Stimulated activated CD4-positive, alpha-beta T cell treated with anti-CD3 and anti-CD28 coated beads, Interleukin-4, amount 100 ng/mL, for 24 hours (primary cell): ENCODE measurements around the gene CACNA1D.

Experiments
- DNase-seq: peaks from one replicate; pipeline ENCODE4 v3.0.0-alpha.2; 2020

Gene CACNA1D

GRCh38 chr3:53835257-53835656, 340.8 kb downstream of the CACNA1D start:
- DNase-seq = no peak

DNA sequence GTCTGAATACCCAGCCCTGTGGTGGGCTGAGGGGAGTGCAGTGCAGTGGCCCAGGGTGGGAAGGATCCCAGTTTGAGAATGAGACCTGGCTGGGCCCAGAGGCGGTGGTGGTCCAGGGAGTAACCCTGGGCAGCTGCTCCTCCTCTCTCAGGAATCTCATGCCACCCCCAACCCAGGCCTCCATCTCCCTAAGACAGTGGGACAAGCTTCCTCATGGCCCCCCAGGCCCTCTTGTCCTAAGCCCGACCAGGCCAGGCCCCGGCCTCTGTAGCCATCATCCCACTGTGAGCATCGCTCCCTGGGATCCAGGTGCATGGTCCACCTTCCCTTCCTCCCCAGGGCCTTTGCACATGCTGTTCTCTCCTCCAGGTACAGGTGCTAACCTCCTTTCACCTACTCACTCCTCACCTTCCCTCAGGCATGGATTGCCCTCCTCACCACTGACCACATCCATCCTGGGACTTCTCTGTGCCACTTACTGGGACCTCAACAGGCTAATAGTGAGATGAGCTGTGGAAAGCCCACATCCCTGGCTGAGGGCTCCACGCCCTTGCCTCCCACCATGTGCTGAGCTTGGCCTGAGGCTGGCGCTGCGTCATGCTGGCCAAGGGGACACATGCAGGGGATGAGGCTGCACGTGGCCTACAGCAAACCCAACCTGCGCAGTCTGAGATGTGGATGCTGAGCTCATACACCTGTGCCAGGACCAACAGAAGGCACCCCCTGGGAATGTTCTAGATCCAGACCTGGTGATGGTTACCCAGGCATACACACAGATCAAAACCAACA, 341.9 kb downstream of the CACNA1D start:
- DNase-seq = no peak

- no peak for DNase-seq
These were observed 342.9 kb downstream of the CACNA1D start for GRCh38 chr3:53837331-53837730.

DNA sequence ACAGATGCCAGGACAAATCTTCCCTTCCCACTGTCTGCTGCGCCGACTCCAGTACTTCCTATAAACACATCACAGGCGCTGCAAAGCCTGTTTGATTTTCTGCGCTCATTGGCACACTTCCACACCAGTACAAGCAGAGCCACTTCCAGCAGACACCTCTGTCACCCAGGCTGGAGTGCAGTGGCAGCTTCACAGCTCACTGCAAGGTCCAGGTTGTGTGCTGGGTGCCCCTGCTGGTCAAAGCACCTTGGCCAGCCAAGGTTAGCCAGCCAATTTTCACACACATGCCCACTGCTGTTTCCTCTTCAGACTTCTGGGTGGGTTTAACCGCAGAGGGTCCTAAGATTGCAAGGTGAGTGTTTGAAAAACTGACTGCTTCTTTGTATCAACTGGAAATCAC, 346.9 kb downstream of the CACNA1D start:
- DNase-seq = no peak

- no peak for DNase-seq
These were observed 348.2 kb downstream of the CACNA1D start for GRCh38 chr3:53842436-53843194.

DNA sequence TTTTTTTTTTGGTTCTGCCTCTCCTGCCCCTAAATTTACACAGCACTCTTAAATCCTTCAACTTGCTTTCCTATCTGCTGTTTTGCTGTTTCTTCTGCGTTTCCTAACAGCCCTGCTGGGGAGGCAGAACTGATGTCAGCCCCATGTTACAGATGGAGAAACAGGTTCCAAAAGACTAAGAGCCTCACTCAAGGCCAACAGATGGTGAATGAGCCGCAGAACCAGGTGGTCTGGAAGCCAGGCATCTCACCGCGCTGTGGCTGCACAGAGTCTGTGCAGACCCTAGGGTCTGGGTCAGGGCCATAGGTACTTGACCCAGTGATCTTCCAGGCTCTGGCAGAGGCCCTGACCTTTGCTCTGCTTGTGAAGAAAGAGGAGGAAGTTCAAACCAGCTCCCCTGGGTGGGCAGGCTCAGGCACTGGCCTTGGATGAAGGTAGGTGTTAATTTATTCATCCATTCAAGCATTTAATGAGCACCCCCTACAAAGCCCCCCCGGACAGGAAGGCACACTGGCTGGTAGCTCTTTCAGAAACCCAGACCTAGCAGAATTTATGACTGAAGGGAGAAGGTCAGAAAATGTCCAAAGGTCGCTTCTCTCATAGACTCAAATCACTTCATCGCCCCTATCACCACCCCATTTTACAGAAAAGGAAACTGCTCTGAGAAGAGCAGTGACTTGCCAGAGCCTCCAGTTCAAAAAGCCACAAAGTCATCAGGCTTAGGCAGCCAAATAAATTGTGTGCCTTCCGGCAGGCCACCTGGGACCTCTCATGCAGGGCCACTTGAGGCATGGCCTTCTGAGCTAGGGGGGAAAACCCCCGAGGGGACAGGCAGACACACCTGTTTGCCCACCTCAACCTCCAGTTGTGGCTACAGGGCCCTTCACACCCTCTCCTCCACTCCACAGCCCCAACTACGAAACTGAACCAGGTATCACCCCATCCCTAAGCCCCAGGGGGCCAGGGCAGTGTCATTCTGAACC, 349.1 kb downstream of the CACNA1D start:
- no peak for DNase-seq

GRCh38 chr3:53844262-53845102, 350.1 kb downstream of the CACNA1D start:
- DNase-seq = no peak

- DNase-seq = no peak
These were observed 350.9 kb downstream of the CACNA1D start for GRCh38 chr3:53845103-53845880.

DNA sequence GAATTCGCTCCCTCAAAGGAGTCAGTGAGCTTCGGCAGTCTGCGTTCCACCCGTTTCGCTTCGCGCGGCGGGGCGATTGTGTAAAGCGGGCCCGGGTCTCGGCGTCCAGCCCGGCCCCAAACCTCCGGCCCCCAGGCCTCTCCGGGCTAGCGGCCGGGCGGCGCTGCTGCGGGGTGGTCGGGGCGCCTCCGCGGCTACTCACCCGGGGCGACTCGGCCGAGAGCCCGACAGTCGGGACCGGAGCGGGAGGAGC, 351.4 kb downstream of the CACNA1D start:
- DNase-seq = no peak

DNA sequence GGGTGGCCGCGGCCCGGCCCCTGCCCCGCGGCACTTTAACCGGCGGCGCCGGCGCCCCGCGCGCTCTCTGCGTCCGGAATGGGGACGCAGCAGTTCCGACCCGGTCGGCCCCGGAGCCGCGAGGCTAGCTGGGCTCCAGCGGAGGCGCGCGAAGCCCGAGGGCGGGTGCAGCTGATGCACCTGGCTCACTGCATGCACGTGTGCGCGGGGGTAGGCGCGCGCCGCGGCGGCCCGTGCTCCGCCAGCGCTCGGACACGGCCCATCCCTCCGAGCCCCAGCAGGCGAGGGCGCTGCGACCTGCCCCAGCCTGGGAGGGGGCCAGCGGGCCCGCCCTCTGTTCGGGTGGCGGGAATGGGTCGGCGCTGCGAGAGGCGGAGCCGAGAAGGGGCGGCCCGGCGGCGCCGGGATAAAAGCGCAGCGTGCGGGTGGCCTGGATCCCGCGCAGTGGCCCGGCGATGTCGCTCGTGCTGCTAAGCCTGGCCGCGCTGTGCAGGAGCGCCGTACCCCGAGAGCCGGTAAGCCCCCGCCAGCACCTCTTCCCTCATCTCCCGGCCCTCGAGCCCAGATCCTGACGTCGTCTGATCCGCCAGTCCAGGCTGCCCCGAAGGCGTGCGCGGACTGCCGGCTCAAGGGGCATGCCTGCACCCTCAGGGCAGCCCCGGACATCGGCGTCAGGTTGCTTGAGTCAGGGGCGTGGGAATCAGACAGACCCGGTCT, 351.9 kb downstream of the CACNA1D start, which contains the start of the genes CHDH and IL17RB:
Gene CHDH (minus strand): TSS at position 286 of the 717 bp plus-strand sequence. CDS start 22,411 bp downstream, outside the sequence.
Gene IL17RB (plus strand): TSS at position 435 of the 717 bp plus-strand sequence. CDS start 21 bp downstream, at position 456.
- no peak for DNase-seq

GRCh38 chr3:53846851-53847155, 352.4 kb downstream of the CACNA1D start:
- DNase-seq = no peak

DNA sequence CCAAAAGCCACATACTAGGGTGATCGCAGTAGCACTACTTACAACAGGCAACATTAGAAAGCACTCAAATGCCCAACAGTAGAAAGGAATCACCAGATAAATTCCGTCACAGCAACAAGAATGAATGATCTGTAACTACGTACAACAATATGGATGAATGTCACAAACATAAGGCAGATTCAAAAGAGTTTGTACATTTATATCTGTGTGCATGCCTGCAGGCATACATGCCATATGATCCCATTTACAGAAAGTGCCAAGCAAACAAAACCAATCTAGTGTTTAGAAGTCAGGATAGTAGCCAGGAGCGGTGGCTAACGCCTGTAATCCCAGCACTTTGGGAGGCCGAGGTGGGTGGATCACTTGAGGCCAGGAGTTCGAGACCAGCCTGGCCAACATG, 355.5 kb downstream of the CACNA1D start:
- no peak for DNase-seq

DNA sequence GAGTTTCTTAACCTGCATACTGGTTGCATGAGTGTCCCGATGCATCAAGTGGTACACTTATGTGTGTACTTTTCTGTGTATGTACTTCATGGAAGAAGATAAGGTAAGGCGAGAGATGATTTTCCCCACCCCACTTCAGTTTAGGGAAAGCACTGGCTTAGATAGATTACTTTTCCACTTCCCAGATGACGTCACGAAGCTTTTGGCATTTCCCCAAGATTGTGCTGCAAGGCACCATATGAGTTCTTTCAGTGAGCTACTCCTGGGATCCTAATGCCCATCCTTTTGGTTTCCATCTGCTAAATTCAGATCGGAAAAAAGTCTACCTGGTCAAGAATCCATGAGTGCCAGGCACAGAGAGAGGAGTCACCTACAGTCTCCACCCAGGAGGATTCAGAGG, 356.5 kb downstream of the CACNA1D start:
- no peak for DNase-seq

- no peak for DNase-seq
These were observed 362.6 kb downstream of the CACNA1D start for GRCh38 chr3:53856964-53857363.

- DNase-seq = no peak
These were observed 363.8 kb downstream of the CACNA1D start for GRCh38 chr3:53858096-53858741.

- no peak for DNase-seq
These were observed 364.8 kb downstream of the CACNA1D start for GRCh38 chr3:53859178-53859577.

DNA sequence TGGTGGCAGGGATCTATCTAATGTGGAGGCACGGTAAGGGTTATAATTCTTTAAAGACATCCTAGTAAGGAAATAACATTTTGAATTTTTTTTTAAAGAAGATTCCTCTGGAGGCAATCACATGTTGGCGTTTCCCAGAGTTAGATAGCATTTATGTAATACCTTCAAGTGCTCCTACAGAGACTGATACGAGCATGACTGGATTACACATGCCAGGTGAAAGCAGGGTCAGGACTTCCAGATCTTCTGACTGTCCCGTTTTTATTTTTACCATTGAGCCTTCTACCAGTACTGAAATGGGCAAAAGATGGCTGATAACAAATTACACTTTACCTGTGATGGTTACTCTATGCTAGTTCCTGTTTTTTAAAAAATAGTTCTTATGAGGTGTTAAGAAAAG, 365.8 kb downstream of the CACNA1D start:
- no peak for DNase-seq

DNA sequence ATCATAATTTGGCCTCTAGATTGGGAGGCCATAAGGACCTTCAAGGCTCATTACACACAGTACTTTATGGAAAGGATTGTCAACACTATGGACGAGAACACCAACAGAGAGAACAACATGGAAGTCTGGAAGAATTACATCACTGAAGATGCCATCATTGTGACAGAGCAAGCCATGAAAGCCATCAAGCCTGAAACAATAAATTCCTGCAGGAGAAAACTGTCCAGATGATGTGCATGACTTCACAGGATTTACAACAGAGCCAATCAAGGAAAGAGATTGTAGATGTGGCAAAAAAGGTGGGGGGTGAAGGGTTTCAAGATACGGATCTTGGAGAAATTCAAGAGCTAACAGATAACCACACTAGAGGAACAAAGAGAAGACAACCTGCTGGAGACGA, 367.8 kb downstream of the CACNA1D start:
- no peak for DNase-seq

DNA sequence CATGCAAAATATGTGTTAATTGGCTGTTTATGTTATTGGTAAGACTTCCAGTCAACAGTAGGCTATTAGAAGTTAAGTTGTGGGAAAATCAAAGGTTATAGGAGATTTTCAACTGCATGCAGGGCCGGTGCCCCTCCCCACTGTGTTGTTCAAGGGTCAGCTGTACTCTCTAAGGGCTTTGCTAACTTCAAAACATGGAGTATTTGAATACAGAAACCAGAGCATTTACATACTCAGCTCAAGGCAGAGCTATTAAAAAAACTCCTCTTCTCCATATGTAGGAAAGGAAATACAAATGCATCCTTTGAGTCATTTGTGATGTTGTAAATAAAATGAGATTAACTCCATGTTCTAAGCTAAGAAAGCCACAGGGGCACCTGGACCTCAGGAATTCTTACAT, 368.7 kb downstream of the CACNA1D start:
- no peak for DNase-seq
